ENCODE results near the gene TMEM132E. TPM values are rescaled to one million over a fixed set of nuclear protein-coding genes. Genes with fewer than 3 reads are reported as not detected.

TMEM132E gene
- total RNA-seq, 1 donor from 2014 or later = 0.80 TPM

DNA sequence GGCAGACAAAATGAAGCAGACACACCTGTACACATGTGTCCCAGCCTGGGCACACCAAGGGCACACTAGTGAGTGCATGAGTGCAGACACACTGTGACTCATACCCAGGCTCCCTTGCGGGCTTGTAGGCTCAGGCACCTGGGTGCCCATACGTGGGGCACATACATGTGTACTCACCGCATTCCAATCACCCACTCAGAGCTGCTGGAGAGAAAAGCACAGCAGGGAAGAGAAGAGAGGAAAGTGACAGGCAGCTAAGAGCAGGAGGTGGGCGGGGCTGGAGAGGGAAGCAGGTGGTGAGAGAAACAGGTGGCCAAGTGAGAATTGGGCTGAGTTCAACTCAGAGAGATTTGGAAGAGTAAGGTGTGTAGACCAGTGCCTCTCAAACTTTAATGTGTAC lies 54.0 kb downstream of the TMEM132E start:
- Mint-ChIP-seq H3K4me3 (no peak overlapping the region), H3K36me3 (no peaks in the 10 kb centered on the region), H3K9me3 (no peaks in the 10 kb centered on the region), H3K4me1 (no peaks in the 10 kb centered on the region), H3K27ac (no peak overlapping the region), H3K27me3 (ENCODE audit: low read depth) (peaks cover 54% of the 10 kb centered on the region)
- TF ChIP-seq, protein P1, sequence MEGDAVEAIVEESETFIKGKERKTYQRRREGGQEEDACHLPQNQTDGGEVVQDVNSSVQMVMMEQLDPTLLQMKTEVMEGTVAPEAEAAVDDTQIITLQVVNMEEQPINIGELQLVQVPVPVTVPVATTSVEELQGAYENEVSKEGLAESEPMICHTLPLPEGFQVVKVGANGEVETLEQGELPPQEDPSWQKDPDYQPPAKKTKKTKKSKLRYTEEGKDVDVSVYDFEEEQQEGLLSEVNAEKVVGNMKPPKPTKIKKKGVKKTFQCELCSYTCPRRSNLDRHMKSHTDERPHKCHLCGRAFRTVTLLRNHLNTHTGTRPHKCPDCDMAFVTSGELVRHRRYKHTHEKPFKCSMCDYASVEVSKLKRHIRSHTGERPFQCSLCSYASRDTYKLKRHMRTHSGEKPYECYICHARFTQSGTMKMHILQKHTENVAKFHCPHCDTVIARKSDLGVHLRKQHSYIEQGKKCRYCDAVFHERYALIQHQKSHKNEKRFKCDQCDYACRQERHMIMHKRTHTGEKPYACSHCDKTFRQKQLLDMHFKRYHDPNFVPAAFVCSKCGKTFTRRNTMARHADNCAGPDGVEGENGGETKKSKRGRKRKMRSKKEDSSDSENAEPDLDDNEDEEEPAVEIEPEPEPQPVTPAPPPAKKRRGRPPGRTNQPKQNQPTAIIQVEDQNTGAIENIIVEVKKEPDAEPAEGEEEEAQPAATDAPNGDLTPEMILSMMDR (IDR thresholded peaks at IDR 0.05; ENCODE audit: unreplicated experiment) = no peak
- DNase-seq (ENCODE audit: low spot score in 2 of 2, unreplicated experiment in 2 of 2) = no peak

DNA sequence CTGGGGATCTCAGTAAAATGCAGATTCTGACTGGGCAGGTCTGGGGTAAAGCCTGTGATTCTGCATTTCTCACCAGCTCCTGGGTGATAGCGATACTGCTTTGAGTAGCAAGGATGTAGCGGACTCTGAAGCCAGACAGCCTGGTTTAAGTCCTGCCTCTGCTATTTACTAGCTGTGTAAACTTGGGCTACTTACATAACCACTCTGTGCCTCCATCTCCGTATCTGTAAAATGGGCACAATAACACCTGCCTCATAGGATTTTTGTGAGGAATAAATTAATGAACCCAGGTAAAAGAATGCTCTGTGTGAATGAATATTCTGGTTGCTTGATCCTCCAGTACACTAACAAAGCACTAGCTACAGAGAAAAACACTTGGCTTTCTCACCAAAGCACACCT lies 54.4 kb downstream of the TMEM132E start:
- no peak overlapping the region for H3K4me3 Mint-ChIP-seq
- TF ChIP-seq, protein P1 (IDR thresholded peaks at IDR 0.05; ENCODE audit: unreplicated experiment) = no peak
- no peak for DNase-seq (ENCODE audit: low spot score in 2 of 2, unreplicated experiment in 2 of 2)
- H3K27ac Mint-ChIP-seq = no peak overlapping the region
- H3K36me3 Mint-ChIP-seq = no peaks in the 10 kb centered on the region
- H3K9me3 Mint-ChIP-seq = no peaks in the 10 kb centered on the region
- H3K4me1 Mint-ChIP-seq = no peaks in the 10 kb centered on the region
- H3K27me3 Mint-ChIP-seq (ENCODE audit: low read depth) = peaks cover 55% of the 10 kb centered on the region

DNA sequence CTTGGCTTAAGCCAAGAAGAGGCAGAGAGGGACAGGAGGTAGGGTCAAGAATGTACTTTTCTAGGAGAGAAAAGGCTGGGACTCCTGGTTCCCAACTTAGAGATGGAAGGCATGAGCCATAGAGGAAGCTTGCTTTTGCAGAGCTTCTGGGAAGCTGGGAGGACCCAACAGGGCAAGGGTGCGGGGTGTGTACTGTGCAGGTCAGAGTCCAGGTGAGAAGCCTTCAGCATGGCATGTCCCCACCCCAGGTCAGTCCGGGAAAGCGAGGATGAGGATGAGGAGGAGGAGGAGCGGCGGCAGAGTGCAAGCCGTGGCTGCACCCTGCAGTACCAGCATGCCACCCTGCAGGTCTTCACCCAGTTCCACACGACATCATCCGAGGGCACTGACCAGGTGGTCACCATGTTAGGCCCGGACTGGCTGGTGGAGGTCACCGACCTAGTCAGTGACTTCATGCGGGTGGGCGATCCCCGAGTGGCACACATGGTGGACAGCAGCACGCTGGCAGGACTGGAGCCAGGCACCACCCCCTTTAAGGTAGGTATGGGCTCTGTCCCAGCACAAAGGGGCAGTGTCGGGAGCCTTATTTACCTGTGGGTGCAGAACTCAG lies 55.3 kb downstream of the TMEM132E start:
- no peak overlapping the region for H3K4me3 Mint-ChIP-seq
- no peak for DNase-seq (ENCODE audit: low spot score in 2 of 2, unreplicated experiment in 2 of 2)
- no peak overlapping the region for H3K27ac Mint-ChIP-seq
- peaks cover 60% of the 10 kb centered on the region for H3K27me3 Mint-ChIP-seq (ENCODE audit: low read depth)
- no peaks in the 10 kb centered on the region for H3K36me3 Mint-ChIP-seq
- TF ChIP-seq, protein P1 (IDR thresholded peaks at IDR 0.05; ENCODE audit: unreplicated experiment) = no peak
- no peaks in the 10 kb centered on the region for H3K9me3 Mint-ChIP-seq
- no peaks in the 10 kb centered on the region for H3K4me1 Mint-ChIP-seq

- Mint-ChIP-seq H3K4me1 (no peaks in the 10 kb centered on the region), H3K27ac (no peak overlapping the region), H3K27me3 (ENCODE audit: low read depth) (peaks cover 72% of the 10 kb centered on the region), H3K36me3 (no peaks in the 10 kb centered on the region), H3K9me3 (no peaks in the 10 kb centered on the region), H3K4me3 (no peak overlapping the region)
- TF ChIP-seq, protein P1 (IDR thresholded peaks at IDR 0.05; ENCODE audit: unreplicated experiment) = no peak
- DNase-seq (ENCODE audit: low spot score in 2 of 2, unreplicated experiment in 2 of 2) = no peak
Measured at GRCh38 chr17:34635876-34636275, 56.5 kb downstream of the TMEM132E start.

GRCh38 chr17:34637041-34637547 lies 57.7 kb downstream of the TMEM132E start:
- Mint-ChIP-seq H3K4me1 (no peaks in the 10 kb centered on the region), H3K9me3 (no peaks in the 10 kb centered on the region), H3K27me3 (ENCODE audit: low read depth) (peaks cover 74% of the 10 kb centered on the region), H3K27ac (no peak overlapping the region), H3K36me3 (no peaks in the 10 kb centered on the region), H3K4me3 (no peak overlapping the region)
- no peak for DNase-seq (ENCODE audit: low spot score in 2 of 2, unreplicated experiment in 2 of 2)
- TF ChIP-seq, protein P1 (IDR thresholded peaks at IDR 0.05; ENCODE audit: unreplicated experiment) = no peak
